H1 (cell line): ENCODE measurements around the gene CACNB1. TPM values are rescaled to one million over a fixed set of nuclear protein-coding genes. Genes with fewer than 3 reads are reported as not detected.

Experiments
- CTCF ChIA-PET: fragments of 300-600 bp; sonication (Branson Sonifier 250); formaldehyde crosslinking; loops from one replicate; lab custom pipeline; 2021; ENCODE audit not compliant: partially characterized antibody; lab: Charles Lee
- POLR2A ChIA-PET: fragments of 300-600 bp; sonication (Branson Sonifier 250); formaldehyde crosslinking; loops from one replicate; lab custom pipeline; 2021; ENCODE audit warnings: inconsistent platforms; ENCODE audit not compliant: partially characterized antibody; lab: Charles Lee
- DNase-seq, 2 experiments: peaks; one replicate each; pipeline versions ENCODE4 v3.0.0 to v3.0.0-alpha.2; 2010 to 2022; ENCODE audit warnings: low spot score in 2 of 2, low read depth in 1 of 2, mixed read lengths in 1 of 2
- FAIRE-seq: peaks from 2 replicates; lab custom pipeline; 2011; peaks lifted over from hg19 to GRCh38; lab: Jason Lieb, UNC
- H2AFZ ChIP-seq: 2 replicates; pipeline ENCODE4 v1.8.1; 2012; ENCODE audit warnings: low read length, inconsistent platforms
- H2AK5ac ChIP-seq: 2 replicates; pipeline ENCODE4 v1.6.1; 2013; ENCODE audit warnings: low read depth, low read length
- H2BK120ac ChIP-seq: replicated peaks from 2 replicates; pipeline ENCODE3; 2013; ENCODE audit warnings: low read depth, low read length, inconsistent platforms
- H2BK12ac ChIP-seq: 2 replicates; pipeline ENCODE4 v1.6.1; 2013; ENCODE audit warnings: low read depth, low read length
- H2BK15ac ChIP-seq: 2 replicates; pipeline ENCODE4 v1.6.1; 2013; ENCODE audit warnings: low read length
- H2BK20ac ChIP-seq: 2 replicates; pipeline ENCODE4 v1.6.1; 2013; ENCODE audit warnings: low read length
- H2BK5ac ChIP-seq: 2 replicates; pipeline ENCODE4 v1.6.1; 2013; ENCODE audit warnings: low read depth, low read length
- H3K14ac ChIP-seq: 2 replicates; pipeline ENCODE4 v1.6.1; 2013; ENCODE audit warnings: inconsistent platforms; ENCODE audit not compliant: insufficient read length
- H3K18ac ChIP-seq: 2 replicates; pipeline ENCODE4 v1.6.1; 2013; ENCODE audit warnings: low read length; ENCODE audit errors: extremely low read depth
- H3K23ac ChIP-seq: 2 replicates; pipeline ENCODE4 v1.6.1; 2013; ENCODE audit warnings: inconsistent platforms; ENCODE audit not compliant: insufficient read length
- H3K23me2 ChIP-seq: 2 replicates; pipeline ENCODE4 v1.6.1; 2013; ENCODE audit warnings: low read depth, low read length
- H3K27ac ChIP-seq: 2 replicates; pipeline ENCODE4 v1.6.1; 2011; ENCODE audit warnings: low read depth, low read length, inconsistent platforms
- H3K27me3 ChIP-seq, 4 experiments: replicated peaks in 1 of 4; 1 replicate in 1 of 4; 2 replicates in 3 of 4; pipeline versions ENCODE4 v1.6.1 to v1.8.1; 2011 to 2013; ENCODE audit warnings: low read length in 3 of 4, mild to moderate bottlenecking in 3 of 4, inconsistent platforms in 2 of 4, mixed read lengths in 2 of 4, moderate library complexity in 1 of 4; ENCODE audit not compliant: control insufficient read depth in 3 of 4, insufficient read depth in 3 of 4; ENCODE audit errors: extremely low read depth in 1 of 4
- H3K36me3 ChIP-seq, 4 experiments: 2 replicates each; pipeline versions ENCODE4 v1.6.1 to v1.8.1; 2011 to 2013; ENCODE audit warnings: mild to moderate bottlenecking in 4 of 4, low read length in 3 of 4, moderate library complexity in 2 of 4, control low read depth in 1 of 4, inconsistent platforms in 1 of 4; ENCODE audit not compliant: insufficient read depth in 4 of 4, control insufficient read depth in 2 of 4
- H3K4ac ChIP-seq: replicated peaks from 2 replicates; pipeline ENCODE3; 2013; ENCODE audit warnings: low read length, low read depth, mixed read lengths, inconsistent platforms; ENCODE audit not compliant: insufficient read length
- H3K4me1 ChIP-seq, 4 experiments: replicated peaks in 1 of 4; 1 replicate in 1 of 4; 2 replicates in 3 of 4; pipeline versions ENCODE4 v1.6.1 to v1.8.1; 2011 to 2013; ENCODE audit warnings: low read length in 3 of 4, inconsistent platforms in 2 of 4, mixed read lengths in 1 of 4; ENCODE audit not compliant: insufficient read depth in 4 of 4, control insufficient read depth in 3 of 4
- H3K4me2 ChIP-seq, 2 experiments: 2 replicates each; pipeline versions ENCODE4 v1.6.1 to v1.8.1; 2011 to 2013; ENCODE audit warnings: low read depth in 2 of 2, low read length in 2 of 2, control low read depth in 1 of 2, inconsistent platforms in 1 of 2, mild to moderate bottlenecking in 1 of 2; ENCODE audit not compliant: insufficient read depth in 1 of 2
- H3K4me3 ChIP-seq, 4 experiments: fragments of 200-600, 300-600 bp in 1 of 4; sonication (generic), shearing (Covaris generic), sonication (Bioruptor Twin) in 1 of 4; 2 replicates each; pipeline versions ENCODE4 v1.5.1 to v1.8.1; 2011 to 2016; ENCODE audit warnings: low read length in 4 of 4, low read depth in 3 of 4, control low read depth in 2 of 4, inconsistent platforms in 2 of 4, mild to moderate bottlenecking in 2 of 4, mixed read lengths in 1 of 4, moderate library complexity in 1 of 4; ENCODE audit not compliant: insufficient read depth in 2 of 4; ENCODE audit errors: extremely low read depth in 1 of 4
- H3K56ac ChIP-seq: replicated peaks from 2 replicates; pipeline ENCODE3; 2013; ENCODE audit warnings: low read depth, mild to moderate bottlenecking, mixed read lengths, low read length, inconsistent platforms; ENCODE audit not compliant: insufficient read length
- H3K79me1 ChIP-seq: 2 replicates; pipeline ENCODE4 v1.6.1; 2013; ENCODE audit warnings: low read depth, low read length, control low read depth
- H3K79me2 ChIP-seq, 2 experiments: 2 replicates each; pipeline versions ENCODE4 v1.6.1 to v1.8.1; 2012 to 2013; ENCODE audit warnings: low read length in 2 of 2, mild to moderate bottlenecking in 2 of 2, inconsistent platforms in 1 of 2; ENCODE audit not compliant: insufficient read depth in 2 of 2, control insufficient read depth in 1 of 2
- H3K9ac ChIP-seq, 4 experiments: replicated peaks in 1 of 4; 1 replicate in 1 of 4; 2 replicates in 3 of 4; pipeline versions ENCODE4 v1.6.1 to v1.8.1; 2011 to 2013; ENCODE audit warnings: low read depth in 3 of 4, low read length in 3 of 4, control low read depth in 2 of 4, mild to moderate bottlenecking in 2 of 4, moderate library complexity in 2 of 4, inconsistent platforms in 1 of 4; ENCODE audit errors: extremely low read depth in 1 of 4
- H3K9me3 ChIP-seq, 2 experiments: 2 replicates each; pipeline versions ENCODE4 v1.6.1 to v1.8.1; 2012 to 2013; ENCODE audit warnings: mild to moderate bottlenecking in 2 of 2, moderate library complexity in 2 of 2, control low read depth in 1 of 2, inconsistent platforms in 1 of 2, low read depth in 1 of 2, low read length in 1 of 2, mixed read lengths in 1 of 2; ENCODE audit not compliant: insufficient read depth in 2 of 2
- H4K20me1 ChIP-seq, 2 experiments: replicated peaks in 1 of 2; 2 replicates each; pipeline versions ENCODE3 to v1.8.1; 2011 to 2013; ENCODE audit warnings: inconsistent platforms in 2 of 2, low read length in 2 of 2, mild to moderate bottlenecking in 1 of 2; ENCODE audit not compliant: insufficient read depth in 2 of 2, control insufficient read depth in 1 of 2
- H4K5ac ChIP-seq: 2 replicates; pipeline ENCODE4 v1.6.1; 2013; ENCODE audit warnings: low read length, low read depth, mixed read lengths, inconsistent platforms; ENCODE audit not compliant: insufficient read length
- H4K8ac ChIP-seq: 2 replicates; pipeline ENCODE4 v1.8.0; 2013; ENCODE audit warnings: mild to moderate bottlenecking, moderate library complexity, low read length, inconsistent platforms; ENCODE audit not compliant: insufficient read depth; ENCODE audit errors: extremely low read depth
- H4K91ac ChIP-seq: replicated peaks from 2 replicates; pipeline ENCODE3; 2013; ENCODE audit warnings: low read length, mixed read lengths, inconsistent platforms; ENCODE audit not compliant: insufficient read length
- CBX8 ChIP-seq: fragments of 300-800, 300-1000 bp; sonication (generic); IDR thresholded peaks from 2 replicates; pipeline ENCODE4 v1.7.1; 2016; ENCODE audit warnings: low read depth, low read length, borderline replicate concordance
- CTBP2 ChIP-seq: IDR thresholded peaks from 2 replicates; pipeline ENCODE4 v1.7.0; 2011; ENCODE audit warnings: borderline replicate concordance, mild to moderate bottlenecking, moderate library complexity, mixed read lengths, low read length; ENCODE audit not compliant: insufficient read depth, insufficient read length
- CTCF ChIP-seq, 3 experiments: IDR thresholded peaks; 1 replicate in 2 of 3; 2 replicates in 1 of 3; pipeline versions ENCODE4 v1.5.1 to v1.6.1; 2011; ENCODE audit warnings: low read length in 3 of 3, mild to moderate bottlenecking in 3 of 3, inconsistent platforms in 2 of 3, low read depth in 1 of 3, moderate library complexity in 1 of 3; ENCODE audit not compliant: insufficient read depth in 1 of 3; ENCODE audit errors: control extremely low read depth in 1 of 3
- EZH2 ChIP-seq: fragments of 200-600 bp; sonication (generic); IDR thresholded peaks from 2 replicates; pipeline ENCODE4 v1.7.1; 2012; ENCODE audit warnings: low read depth, mild to moderate bottlenecking, moderate library complexity, low read length, inconsistent platforms; ENCODE audit not compliant: severe bottlenecking
- KDM5A ChIP-seq: fragments of 200-600 bp; IDR thresholded peaks from 2 replicates; pipeline ENCODE4 v1.7.1; 2012; ENCODE audit warnings: mild to moderate bottlenecking, low read length, inconsistent platforms, mixed read lengths
- MAFK ChIP-seq: IDR thresholded peaks from 2 replicates; pipeline ENCODE4 v1.6.1; 2012; ENCODE audit warnings: low read depth, mild to moderate bottlenecking, improper control_type of control experiment, low read length
- RNF2 ChIP-seq: fragments of 200-900, 300-1000 bp; sonication (generic); IDR thresholded peaks from 2 replicates; pipeline ENCODE4 v1.7.1; 2016; ENCODE audit warnings: borderline replicate concordance, low read depth, mild to moderate bottlenecking, antibody characterized with exemption, low read length; ENCODE audit not compliant: poor library complexity, severe bottlenecking; ENCODE audit errors: missing control alignments
- SIX5 ChIP-seq: IDR thresholded peaks from 2 replicates; pipeline ENCODE4 v1.6.1; 2011; ENCODE audit warnings: mild to moderate bottlenecking, low read depth, low read length
- SP2 ChIP-seq: IDR thresholded peaks from 2 replicates; pipeline ENCODE4 v1.6.1; 2012; ENCODE audit warnings: mild to moderate bottlenecking, low read length, inconsistent platforms
- SRF ChIP-seq: IDR thresholded peaks from 2 replicates; pipeline ENCODE4 v1.6.1; 2011; ENCODE audit warnings: mild to moderate bottlenecking, low read depth, low read length, moderate library complexity
- TAF1 ChIP-seq: IDR thresholded peaks from 2 replicates; pipeline ENCODE4 v1.6.1; 2011; ENCODE audit warnings: mild to moderate bottlenecking, low read depth, low read length
- WGBS, 2 experiments: shearing (Covaris generic) in 1 of 2; methylation state at CpG; one replicate each; pipeline versions ENCODE4 v1.1.6 to v1.1.7; 2013 to 2015; ENCODE audit warnings: low lambda C conversion rate in 2 of 2, mixed read lengths in 2 of 2, inconsistent platforms in 1 of 2, low coverage in 1 of 2, missing lambda C conversion rate in 1 of 2; ENCODE audit not compliant: insufficient replicate concordance in 2 of 2, insufficient coverage in 1 of 2, insufficient read length in 1 of 2; ENCODE audit errors: extremely low coverage in 1 of 2, missing lambda C conversion rate in 1 of 2; 5-methylcytosine and 5-hydroxymethylcytosine counted together
- polyA plus RNA-seq, 7 experiments: library from polyadenylated mRNA; depleted of rRNA in 3 of 7; stranded (reverse) in 5 of 7; unstranded in 2 of 7; fragments of >200 nt in 5 of 7; fragments of 200-250 nt in 2 of 7; gene quantifications; 1 replicate in 5 of 7; 2 replicates in 1 of 7; 4 replicates in 1 of 7; pipeline versions ENCODE4 v1.2.1 to v1.2.3, GENCODE V29; 2011 to 2013; ENCODE audit warnings: missing spikeins in 2 of 7, mixed read lengths in 2 of 7
- total RNA-seq: library from RNA; stranded (reverse); fragmentation: NEBNext Ultra II Directional; extraction: Animal tissue kit (Norgen Biotek cat#: 25700); gene quantifications from 2 replicates; pipeline ENCODE4 v1.2.1, GENCODE V29; 2021

The CACNB1 gene
- total and polyA plus RNA-seq, 2 of the 8 experiments (the other 6 are each of a cell fraction or from before 2014, with no cell fraction given), result 7.2 to 17.8 TPM

GRCh38 chr17:39240631-39241030 lies 43.2 kb upstream of the CACNB1 start:
- no peak for DNase-seq
- 94% methylated on average over 5 of the region's 5 CpGs; no CpG with 5 or more reads in 1 of the 2 experiments for WGBS, 2 experiments
- Histone ChIP-seq H4K91ac (no peak overlapping the region), H3K36me3 (no peaks in the 10 kb centered on the region), H4K20me1 (no peaks in the 10 kb centered on the region), H2AK5ac (no peak overlapping the region), H3K4me3 (no peak overlapping the region), H4K5ac (no peak overlapping the region), H3K79me2 (no peaks in the 10 kb centered on the region), H3K9me3 (no peaks in the 10 kb centered on the region), H3K14ac (no peak overlapping the region), H2BK120ac (no peak overlapping the region), H3K23me2 (peaks cover 2% of the 10 kb centered on the region; the same call in 1 of the 2 replicates), H4K8ac (no peak overlapping the region), H2AFZ (no peak overlapping the region), H3K4ac (no peak overlapping the region), H3K56ac (no peak overlapping the region), H3K4me2 (no peak overlapping the region), H2BK20ac (no peak overlapping the region), H2BK12ac (no peak overlapping the region), H3K18ac (no peak overlapping the region), H3K79me1 (no peaks in the 10 kb centered on the region), H2BK15ac (no peak overlapping the region), H3K27ac (no peak overlapping the region), H3K23ac (no peak overlapping the region), H3K4me1 (peaks cover 0 to 15% (median 5%) of the 10 kb centered on the region in 4 experiments; a peak in 6 of 7 replicates), H2BK5ac (no peak overlapping the region), H3K27me3 (no peaks in the 10 kb centered on the region), H3K9ac (no peak overlapping the region)
- CTCF ChIA-PET, result interaction anchor here (0.9 to 22.6 kb wide), 7 partner anchors 1 to 170 kb away, joined by 3 to 982 read pairs (median 9); partner anchors contain the start of gene STAC2
- FAIRE-seq, result no peak
- POLR2A ChIA-PET, result interaction anchor here (0.9 to 1.9 kb wide), 2 partner anchors 34 to 40 kb away, joined by 4 to 6 read pairs; partner anchors contain the start of gene RPL19
- TF ChIP-seq SIX5 (no peak), CTCF (IDR thresholded peaks at IDR 0.05; ENCODE audit: control extremely low read depth in 1 of 3, insufficient read depth in 1 of 3, low read depth in 1 of 3, low read length in 3 of 3) (no peak), SRF (no peak), MAFK (no peak), RNF2 (no peak), TAF1 (no peak), KDM5A (no peak), CTBP2 (no peak), CBX8 (no peak), EZH2 (no peak), SP2 (no peak)
